GM12874 (cell line): ENCODE results near the gene UNC45A.

Source experiments
- CTCF ChIP-seq: IDR thresholded peaks from 2 replicates; pipeline ENCODE4 v1.5.1; 2011; ENCODE audit warnings: low read depth, mild to moderate bottlenecking, control low read depth, low read length, moderate library complexity; ENCODE audit not compliant: insufficient read depth

Gene UNC45A

GRCh38 chr15:90913398-90913944 lies 21.6 kb upstream of the UNC45A start:
- no peak for TF ChIP-seq CTCF

- no peak for TF ChIP-seq CTCF
Observed at GRCh38 chr15:90914305-90915080, 20.6 kb upstream of the UNC45A start.

- TF ChIP-seq CTCF, result no peak
Observed at GRCh38 chr15:90915216-90915807, 19.8 kb upstream of the UNC45A start.

- no peak for TF ChIP-seq CTCF
Observed at GRCh38 chr15:90915808-90916440, 19.2 kb upstream of the UNC45A start.

GRCh38 chr15:90916461-90916860 lies 18.6 kb upstream of the UNC45A start:
- TF ChIP-seq CTCF, result no peak

GRCh38 chr15:90917569-90917968 lies 17.5 kb upstream of the UNC45A start:
- no peak for TF ChIP-seq CTCF

- TF ChIP-seq CTCF, result no peak
Observed at GRCh38 chr15:90918034-90918788, 16.9 kb upstream of the UNC45A start.
